GM12878 (cell line): Measurements from ENCODE around the gene MRPS18A. TPM values are rescaled to one million over a fixed set of nuclear protein-coding genes. Genes with fewer than 3 reads are reported as not detected.

Source experiments
- CBFB ChIP-seq: IDR thresholded peaks from 2 replicates; pipeline ENCODE4 v1.6.1; 2016; ENCODE audit warnings: antibody characterized with exemption, low read depth
- CHD4 ChIP-seq: fragments of 200-600 bp; sonication (generic); IDR thresholded peaks from 2 replicates; pipeline ENCODE4 v1.6.1; 2016; ENCODE audit warnings: mild to moderate bottlenecking
- ELK1 ChIP-seq: IDR thresholded peaks from 2 replicates; pipeline ENCODE4 v1.6.1; 2012; ENCODE audit warnings: low read depth, low read length, improper control_type of control experiment
- ESRRA ChIP-seq: IDR thresholded peaks from 2 replicates; pipeline ENCODE4 v1.6.1; 2012; ENCODE audit warnings: mild to moderate bottlenecking, low read length, improper control_type of control experiment
- FOS ChIP-seq: IDR thresholded peaks from 3 replicates; pipeline ENCODE4 v1.6.1; 2011; ENCODE audit warnings: borderline replicate concordance; ENCODE audit not compliant: insufficient read length; ENCODE audit errors: extremely low read depth
- GATAD2B ChIP-seq: fragments of 450-650 bp; conservative IDR thresholded peaks from 2 replicates; pipeline ENCODE4 v1.6.1; 2017; ENCODE audit warnings: low read depth, mild to moderate bottlenecking, moderate library complexity
- IKZF2 ChIP-seq, 2 experiments: fragments of 450-650 bp; IDR thresholded peaks; 2 replicates each; pipeline ENCODE4 v1.6.1; 2017; ENCODE audit warnings: mild to moderate bottlenecking in 2 of 2, moderate library complexity in 2 of 2
- JUND ChIP-seq: IDR thresholded peaks from 2 replicates; pipeline ENCODE4 v1.6.1; 2012; ENCODE audit warnings: low read depth, mild to moderate bottlenecking, low read length, improper control_type of control experiment, moderate library complexity
- KLF5 ChIP-seq: fragments of 450-650 bp; IDR thresholded peaks from 2 replicates; pipeline ENCODE4 v1.6.1; 2014; ENCODE audit warnings: mild to moderate bottlenecking; ENCODE audit not compliant: partially characterized antibody
- NBN ChIP-seq: fragments of 450-650 bp; IDR thresholded peaks from 2 replicates; pipeline ENCODE4 v1.6.1; 2016
- NFXL1 ChIP-seq: fragments of 450-650 bp; IDR thresholded peaks from 2 replicates; pipeline ENCODE4 v1.6.1; 2017; ENCODE audit warnings: antibody characterized with exemption, mild to moderate bottlenecking, borderline replicate concordance
- POU2F2 ChIP-seq: IDR thresholded peaks from 3 replicates; pipeline ENCODE4 v1.6.1; 2011; ENCODE audit warnings: low read depth, mild to moderate bottlenecking, low read length, borderline replicate concordance
- RBBP5 ChIP-seq: fragments of 200-600 bp; sonication (generic); conservative IDR thresholded peaks from 2 replicates; pipeline ENCODE4 v1.6.1; 2016
- RELB ChIP-seq: fragments of 450-650 bp; IDR thresholded peaks from 2 replicates; pipeline ENCODE4 v1.6.1; 2017; ENCODE audit warnings: low read depth, mild to moderate bottlenecking, moderate library complexity
- SMAD5 ChIP-seq: IDR thresholded peaks from 2 replicates; pipeline ENCODE4 v1.6.1; 2016; ENCODE audit warnings: antibody characterized with exemption, low read depth
- SPI1 ChIP-seq: IDR thresholded peaks from 2 replicates; pipeline ENCODE4 v1.6.1; 2011; ENCODE audit warnings: low read depth, mild to moderate bottlenecking, low read length, moderate library complexity, borderline replicate concordance; ENCODE audit not compliant: insufficient read depth
- SREBF1 ChIP-seq: IDR thresholded peaks from 2 replicates; pipeline ENCODE4 v1.6.1; 2012; ENCODE audit warnings: mild to moderate bottlenecking, low read length
- SUPT20H ChIP-seq: IDR thresholded peaks from 2 replicates; pipeline ENCODE4 v1.6.1; 2011; ENCODE audit warnings: low read depth, mild to moderate bottlenecking, low read length, moderate library complexity, borderline replicate concordance; ENCODE audit not compliant: control insufficient read depth
- TCF12 ChIP-seq: IDR thresholded peaks from 2 replicates; pipeline ENCODE4 v1.6.1; 2011; ENCODE audit warnings: low read depth, mild to moderate bottlenecking, low read length
- ZBED1 ChIP-seq: IDR thresholded peaks from 2 replicates; pipeline ENCODE4 v1.6.1; 2016; ENCODE audit warnings: borderline replicate concordance
- ZNF217 ChIP-seq: fragments of 450-650 bp; IDR thresholded peaks from 2 replicates; pipeline ENCODE4 v1.6.1; 2017; ENCODE audit warnings: antibody characterized with exemption, mild to moderate bottlenecking
- ZNF274 ChIP-seq: IDR thresholded peaks from one replicate; pipeline ENCODE4 v1.8.0; 2011; ENCODE audit not compliant: insufficient read length, insufficient read depth
- ZNF622 ChIP-seq: fragments of 450-650 bp; IDR thresholded peaks from 2 replicates; pipeline ENCODE4 v1.6.1; 2017; ENCODE audit warnings: mild to moderate bottlenecking, inconsistent platforms
- polyA plus RNA-seq, 11 experiments: library from polyadenylated mRNA; depleted of rRNA in 4 of 11; unstranded in 6 of 11; stranded (reverse) in 5 of 11; fragments of >200 nt; fragmentation: Nextera tagmentation in 4 of 11; fragmentation: Illumina TruSeq in 1 of 11; extraction: Ambion mirVana in 4 of 11; extraction: Trizol in 1 of 11; gene quantifications; 1 replicate in 1 of 11; 2 replicates in 10 of 11; pipeline versions ENCODE4 v1.2.1 to v1.2.3, GENCODE V29; 2011 to 2016; ENCODE audit warnings: inconsistent platforms in 2 of 11, missing spikeins in 2 of 11, low read depth in 1 of 11
- total RNA-seq, 4 experiments: library from RNA; depleted of rRNA in 3 of 4; stranded (reverse); fragments of >200 nt in 3 of 4; fragmentation: Illumina TruSeq in 1 of 4; extraction: Trizol in 1 of 4; gene quantifications; 2 replicates each; pipeline versions ENCODE4 v1.2.1 to v1.2.3, GENCODE V29; 2013 to 2021
- TF ChIP-seq, protein P1 (sequence below): fragments of 450-650 bp; IDR thresholded peaks from 2 replicates; pipeline ENCODE4 v1.6.1; 2017; ENCODE audit warnings: borderline replicate concordance
- TF ChIP-seq, protein P2 (sequence below): IDR thresholded peaks from 2 replicates; pipeline ENCODE4 v1.6.1; 2012; ENCODE audit warnings: low read length, inconsistent platforms

The MRPS18A gene
- total and polyA plus RNA-seq, 10 of the 15 experiments (the other 5 are each of a cell fraction or from before 2014, with no cell fraction given): 66.3 to 158 (median 98.7) TPM

GRCh38 chr6:43629104-43629504, 58.5 kb downstream of the MRPS18A start, which contains the start of gene GTPBP2 (continued):
- TF ChIP-seq SMAD5: 0 out of 2 replicates have a peak, but pooled peaks have one; percentile 6
- no peak for TF ChIP-seq ZNF217
- TF ChIP-seq, protein P1, sequence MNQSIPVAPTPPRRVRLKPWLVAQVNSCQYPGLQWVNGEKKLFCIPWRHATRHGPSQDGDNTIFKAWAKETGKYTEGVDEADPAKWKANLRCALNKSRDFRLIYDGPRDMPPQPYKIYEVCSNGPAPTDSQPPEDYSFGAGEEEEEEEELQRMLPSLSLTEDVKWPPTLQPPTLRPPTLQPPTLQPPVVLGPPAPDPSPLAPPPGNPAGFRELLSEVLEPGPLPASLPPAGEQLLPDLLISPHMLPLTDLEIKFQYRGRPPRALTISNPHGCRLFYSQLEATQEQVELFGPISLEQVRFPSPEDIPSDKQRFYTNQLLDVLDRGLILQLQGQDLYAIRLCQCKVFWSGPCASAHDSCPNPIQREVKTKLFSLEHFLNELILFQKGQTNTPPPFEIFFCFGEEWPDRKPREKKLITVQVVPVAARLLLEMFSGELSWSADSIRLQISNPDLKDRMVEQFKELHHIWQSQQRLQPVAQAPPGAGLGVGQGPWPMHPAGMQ: no peak
- TF ChIP-seq TCF12: 0 out of 2 replicates have a peak, but pooled peaks have one; percentile 6
- no peak for TF ChIP-seq ZBED1
- TF ChIP-seq NFXL1: no peak
- TF ChIP-seq POU2F2: peak; percentile 8; the same call in 1 of the 3 replicates
- TF ChIP-seq CBFB: no peak; the same call in 1 of the 2 replicates
- no peak for TF ChIP-seq IKZF2 (IDR thresholded peaks at IDR 0.05)
- no peak for TF ChIP-seq ZNF622
- TF ChIP-seq RBBP5: no peak
- no peak for TF ChIP-seq ESRRA
- no peak for TF ChIP-seq SPI1
- no peak for TF ChIP-seq CHD4
- no peak for TF ChIP-seq KLF5
- no peak for TF ChIP-seq ZNF274
- 0 out of 2 replicates have a peak, but pooled peaks have one; percentile 38 for TF ChIP-seq ELK1
- no peak for TF ChIP-seq FOS
- no peak for TF ChIP-seq NBN
- 0 out of 2 replicates have a peak, but pooled peaks have one; percentile 15 for TF ChIP-seq JUND
- peak; percentile 78 for TF ChIP-seq SREBF1
- no peak for TF ChIP-seq SUPT20H
- TF ChIP-seq, protein P2, sequence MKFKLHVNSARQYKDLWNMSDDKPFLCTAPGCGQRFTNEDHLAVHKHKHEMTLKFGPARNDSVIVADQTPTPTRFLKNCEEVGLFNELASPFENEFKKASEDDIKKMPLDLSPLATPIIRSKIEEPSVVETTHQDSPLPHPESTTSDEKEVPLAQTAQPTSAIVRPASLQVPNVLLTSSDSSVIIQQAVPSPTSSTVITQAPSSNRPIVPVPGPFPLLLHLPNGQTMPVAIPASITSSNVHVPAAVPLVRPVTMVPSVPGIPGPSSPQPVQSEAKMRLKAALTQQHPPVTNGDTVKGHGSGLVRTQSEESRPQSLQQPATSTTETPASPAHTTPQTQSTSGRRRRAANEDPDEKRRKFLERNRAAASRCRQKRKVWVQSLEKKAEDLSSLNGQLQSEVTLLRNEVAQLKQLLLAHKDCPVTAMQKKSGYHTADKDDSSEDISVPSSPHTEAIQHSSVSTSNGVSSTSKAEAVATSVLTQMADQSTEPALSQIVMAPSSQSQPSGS: no peak
- TF ChIP-seq GATAD2B: no peak
- TF ChIP-seq RELB: no peak
